Sciatic nerve (tissue), 2 donors: ENCODE data around the gene CERCAM. TPM values are rescaled to one million over a fixed set of nuclear protein-coding genes. Genes with fewer than 3 reads are reported as not detected.

Experiments used
- ATAC-seq: fragments of 200-7000 bp; cut with Tn5 transposase; one replicate; pipeline ENCODE4 v1.9.1; 2020; ENCODE audit warnings: mild to moderate bottlenecking, moderate library complexity
- DNase-seq: peaks from one replicate; pipeline ENCODE4 v3.0.0-alpha.2; 2020; ENCODE audit warnings: low spot score
- intact Hi-C: fragments of 100-400 bp; cut with DNase I; formaldehyde crosslinking; loops from one replicate; pipeline ENCODE4 v1.14.2; 2022
- total RNA-seq: library from RNA; stranded (reverse); fragmentation: NEBNext Ultra II Directional; extraction: Animal tissue kit (Norgen Biotek cat#: 25700); gene quantifications from one replicate; pipeline ENCODE4 v1.2.1, GENCODE V29; 2021
- donor health status: DM: no; HTN: no; CAD: no.
- donor health status: DM: no; HTN: no; CAD: no.

The CERCAM gene
- total RNA-seq = 41.7 TPM

- intact Hi-C loops = no loop called here
- DNase-seq = peak; percentile 81
These were observed at the start of gene CERCAM for GRCh38 chr9:128420651-128421481. TSS of gene CERCAM (plus strand) at chr9:128420857. CDS start at chr9:128420878, 21 bp downstream.

GRCh38 chr9:128371630-128372117 is 49.0 kb upstream of the CERCAM start:
- ATAC-seq = no peak
- DNase-seq = no peak
- intact Hi-C loops = no loop called here

More at GRCh38 chr9:128420651-128421481, at the start of gene CERCAM:
- peak; percentile 80 for ATAC-seq

- no peak for DNase-seq
- intact Hi-C loops = no loop called here
- no peak for ATAC-seq
These were observed 48.4 kb upstream of the CERCAM start for GRCh38 chr9:128372188-128372641.

- intact Hi-C loops = no loop called here
- no peak for ATAC-seq
- no peak for DNase-seq
These were observed 47.9 kb upstream of the CERCAM start for GRCh38 chr9:128372784-128373183.

GRCh38 chr9:128374221-128374675 is 46.4 kb upstream of the CERCAM start:
- DNase-seq = no peak
- no peak for ATAC-seq
- intact Hi-C loops = no loop called here

GRCh38 chr9:128375865-128376264 is 44.8 kb upstream of the CERCAM start:
- no peak for ATAC-seq
- DNase-seq = no peak
- intact Hi-C loops = no loop called here

GRCh38 chr9:128382261-128382660 is 38.4 kb upstream of the CERCAM start:
- intact Hi-C loops = no loop called here
- DNase-seq (no peak), ATAC-seq (no peak)

GRCh38 chr9:128383007-128383753 is 37.5 kb upstream of the CERCAM start:
- intact Hi-C loops = no loop called here
- ATAC-seq (no peak), DNase-seq (no peak)

- ATAC-seq (no peak), DNase-seq (no peak)
- intact Hi-C loops = no loop called here
These were observed 36.9 kb upstream of the CERCAM start for GRCh38 chr9:128383791-128384190.

GRCh38 chr9:128384801-128385495 is 35.7 kb upstream of the CERCAM start:
- ATAC-seq = no peak
- intact Hi-C loops = no loop called here
- no peak for DNase-seq

- no peak for DNase-seq
- ATAC-seq = no peak
- intact Hi-C loops = no loop called here
These were observed 34.9 kb upstream of the CERCAM start for GRCh38 chr9:128385496-128386460.

- intact Hi-C loops = no loop called here
- no peak for ATAC-seq
- DNase-seq = no peak
These were observed 32.5 kb upstream of the CERCAM start for GRCh38 chr9:128388150-128388549.

- intact Hi-C loops = no loop called here
- ATAC-seq = no peak
- DNase-seq = no peak
These were observed 31.1 kb upstream of the CERCAM start for GRCh38 chr9:128389395-128390149.

- ATAC-seq (no peak), DNase-seq (no peak)
- intact Hi-C loops = no loop called here
These were observed 30.4 kb upstream of the CERCAM start for GRCh38 chr9:128390150-128390812.

- DNase-seq (no peak), ATAC-seq (no peak)
- intact Hi-C loops = no loop called here
These were observed 29.6 kb upstream of the CERCAM start for GRCh38 chr9:128390813-128391711.

- intact Hi-C loops = no loop called here
- ATAC-seq = no peak
- no peak for DNase-seq
These were observed 28.7 kb upstream of the CERCAM start for GRCh38 chr9:128391956-128392301.
